Measurements from ENCODE around the gene RPN2. TPM values are rescaled to one million over a fixed set of nuclear protein-coding genes. Genes with fewer than 3 reads are reported as not detected.

The RPN2 gene
- total and polyA plus RNA-seq, 2 donors (not counting 1 experiment from before 2014, with no cell fraction given): 262 to 414 TPM

GRCh38 chr20:37245216-37246150, 66.4 kb downstream of the RPN2 start:
- Histone ChIP-seq H3K4me3 (replicated peaks in 1 of 4; ENCODE audit: control extremely low read depth in 1 of 4, insufficient read depth in 1 of 4, low read depth in 3 of 4, low read length in 4 of 4) (no peak overlapping the region), H3K27ac (ENCODE audit: insufficient read depth, low read length) (no peak overlapping the region), H3K27me3 (ENCODE audit: control insufficient read depth, insufficient read depth, low read length) (no peaks in the 10 kb centered on the region), H4K20me1 (ENCODE audit: control insufficient read depth, extremely low read depth, insufficient read depth, low read length) (no peaks in the 10 kb centered on the region), H3K9ac (ENCODE audit: insufficient read depth, low read length) (no peak overlapping the region), H3K79me2 (ENCODE audit: control insufficient read depth, insufficient read depth, low read length) (no peaks in the 10 kb centered on the region), H3K36me3 (ENCODE audit: control insufficient read depth, insufficient read depth, low read length) (peaks cover 7% of the 10 kb centered on the region), H3K4me2 (ENCODE audit: extremely low read depth, insufficient read depth, low read length) (no peak overlapping the region), H2AFZ (ENCODE audit: low read length) (no peak overlapping the region), H3K9me3 (ENCODE audit: control insufficient read depth, insufficient read depth, low read depth, low read length) (no peaks in the 10 kb centered on the region), H3K4me1 (ENCODE audit: control insufficient read depth, extremely low read depth, insufficient read depth, low read length) (no peaks in the 10 kb centered on the region)
- no peak for DNase-seq (ENCODE audit: low read depth in 2 of 2)
- TF ChIP-seq EZH2 (IDR thresholded peaks at IDR 0.05; ENCODE audit: low read length, missing control alignments) (no peak), CTCF (conservative IDR thresholded peaks at IDR 0.05 in 1 of 2, IDR thresholded peaks at IDR 0.05 in 1 of 2; ENCODE audit: low read depth in 1 of 2, low read length in 2 of 2) (no peak)

- Histone ChIP-seq H3K36me3 (ENCODE audit: control insufficient read depth, insufficient read depth, low read length) (peaks cover 7% of the 10 kb centered on the region), H3K4me1 (ENCODE audit: control insufficient read depth, extremely low read depth, insufficient read depth, low read length) (no peaks in the 10 kb centered on the region), H4K20me1 (ENCODE audit: control insufficient read depth, extremely low read depth, insufficient read depth, low read length) (no peaks in the 10 kb centered on the region), H3K4me3 (replicated peaks in 1 of 4; ENCODE audit: control extremely low read depth in 1 of 4, insufficient read depth in 1 of 4, low read depth in 3 of 4, low read length in 4 of 4) (no peak overlapping the region), H3K79me2 (ENCODE audit: control insufficient read depth, insufficient read depth, low read length) (no peaks in the 10 kb centered on the region), H3K27me3 (ENCODE audit: control insufficient read depth, insufficient read depth, low read length) (no peaks in the 10 kb centered on the region), H3K9ac (ENCODE audit: insufficient read depth, low read length) (no peak overlapping the region), H3K27ac (ENCODE audit: insufficient read depth, low read length) (no peak overlapping the region), H3K9me3 (ENCODE audit: control insufficient read depth, insufficient read depth, low read depth, low read length) (no peaks in the 10 kb centered on the region), H2AFZ (ENCODE audit: low read length) (no peak overlapping the region), H3K4me2 (ENCODE audit: extremely low read depth, insufficient read depth, low read length) (no peak overlapping the region)
- TF ChIP-seq CTCF (conservative IDR thresholded peaks at IDR 0.05 in 1 of 2, IDR thresholded peaks at IDR 0.05 in 1 of 2; ENCODE audit: low read depth in 1 of 2, low read length in 2 of 2): no peak
- no peak for TF ChIP-seq EZH2 (IDR thresholded peaks at IDR 0.05; ENCODE audit: low read length, missing control alignments)
- no peak for DNase-seq (ENCODE audit: low read depth in 2 of 2)
Measured at GRCh38 chr20:37246736-37247135, 67.6 kb downstream of the RPN2 start.

GRCh38 chr20:37247547-37247946, 68.4 kb downstream of the RPN2 start:
- no peak overlapping the region for H3K4me3 ChIP-seq (replicated peaks in 1 of 4; ENCODE audit: control extremely low read depth in 1 of 4, insufficient read depth in 1 of 4, low read depth in 3 of 4, low read length in 4 of 4)
- no peak for DNase-seq (ENCODE audit: low read depth in 2 of 2)
- no peaks in the 10 kb centered on the region for H4K20me1 ChIP-seq (ENCODE audit: control insufficient read depth, extremely low read depth, insufficient read depth, low read length)
- H3K27ac ChIP-seq (ENCODE audit: insufficient read depth, low read length): no peak overlapping the region
- H3K9ac ChIP-seq (ENCODE audit: insufficient read depth, low read length): no peak overlapping the region
- no peak overlapping the region for H3K4me2 ChIP-seq (ENCODE audit: extremely low read depth, insufficient read depth, low read length)
- H3K4me1 ChIP-seq (ENCODE audit: control insufficient read depth, extremely low read depth, insufficient read depth, low read length): no peaks in the 10 kb centered on the region
- no peak for TF ChIP-seq CTCF (conservative IDR thresholded peaks at IDR 0.05 in 1 of 2, IDR thresholded peaks at IDR 0.05 in 1 of 2; ENCODE audit: low read depth in 1 of 2, low read length in 2 of 2)
- no peak for TF ChIP-seq EZH2 (IDR thresholded peaks at IDR 0.05; ENCODE audit: low read length, missing control alignments)
- H3K36me3 ChIP-seq (ENCODE audit: control insufficient read depth, insufficient read depth, low read length): peaks cover 7% of the 10 kb centered on the region
- no peak overlapping the region for H2AFZ ChIP-seq (ENCODE audit: low read length)
- no peaks in the 10 kb centered on the region for H3K79me2 ChIP-seq (ENCODE audit: control insufficient read depth, insufficient read depth, low read length)
- no peaks in the 10 kb centered on the region for H3K9me3 ChIP-seq (ENCODE audit: control insufficient read depth, insufficient read depth, low read depth, low read length)
- no peaks in the 10 kb centered on the region for H3K27me3 ChIP-seq (ENCODE audit: control insufficient read depth, insufficient read depth, low read length)

Measured in fibroblast of lung (primary cell).